Tongue (tissue), 2 donors: ENCODE results near the gene XIRP1. TPM values are rescaled to one million over a fixed set of nuclear protein-coding genes. Genes with fewer than 3 reads are reported as not detected.
A peak's percentile ranks its signal among the peaks of the same experiment; 100 is the strongest.
"Not testable (repeated sequence)": the region's sequence is repeated elsewhere in the genome, so short reads cannot be mapped to it uniquely, and the experiment has no call there.

Experiments
- DNase-seq: peaks from one replicate; pipeline ENCODE4 v3.0.0-alpha.2; 2015
- total RNA-seq: library from RNA; depleted of rRNA; stranded (reverse); fragments of >200 nt; gene quantifications from one replicate; pipeline ENCODE4 v1.2.3, GENCODE V29; 2014

Gene XIRP1, protein sequence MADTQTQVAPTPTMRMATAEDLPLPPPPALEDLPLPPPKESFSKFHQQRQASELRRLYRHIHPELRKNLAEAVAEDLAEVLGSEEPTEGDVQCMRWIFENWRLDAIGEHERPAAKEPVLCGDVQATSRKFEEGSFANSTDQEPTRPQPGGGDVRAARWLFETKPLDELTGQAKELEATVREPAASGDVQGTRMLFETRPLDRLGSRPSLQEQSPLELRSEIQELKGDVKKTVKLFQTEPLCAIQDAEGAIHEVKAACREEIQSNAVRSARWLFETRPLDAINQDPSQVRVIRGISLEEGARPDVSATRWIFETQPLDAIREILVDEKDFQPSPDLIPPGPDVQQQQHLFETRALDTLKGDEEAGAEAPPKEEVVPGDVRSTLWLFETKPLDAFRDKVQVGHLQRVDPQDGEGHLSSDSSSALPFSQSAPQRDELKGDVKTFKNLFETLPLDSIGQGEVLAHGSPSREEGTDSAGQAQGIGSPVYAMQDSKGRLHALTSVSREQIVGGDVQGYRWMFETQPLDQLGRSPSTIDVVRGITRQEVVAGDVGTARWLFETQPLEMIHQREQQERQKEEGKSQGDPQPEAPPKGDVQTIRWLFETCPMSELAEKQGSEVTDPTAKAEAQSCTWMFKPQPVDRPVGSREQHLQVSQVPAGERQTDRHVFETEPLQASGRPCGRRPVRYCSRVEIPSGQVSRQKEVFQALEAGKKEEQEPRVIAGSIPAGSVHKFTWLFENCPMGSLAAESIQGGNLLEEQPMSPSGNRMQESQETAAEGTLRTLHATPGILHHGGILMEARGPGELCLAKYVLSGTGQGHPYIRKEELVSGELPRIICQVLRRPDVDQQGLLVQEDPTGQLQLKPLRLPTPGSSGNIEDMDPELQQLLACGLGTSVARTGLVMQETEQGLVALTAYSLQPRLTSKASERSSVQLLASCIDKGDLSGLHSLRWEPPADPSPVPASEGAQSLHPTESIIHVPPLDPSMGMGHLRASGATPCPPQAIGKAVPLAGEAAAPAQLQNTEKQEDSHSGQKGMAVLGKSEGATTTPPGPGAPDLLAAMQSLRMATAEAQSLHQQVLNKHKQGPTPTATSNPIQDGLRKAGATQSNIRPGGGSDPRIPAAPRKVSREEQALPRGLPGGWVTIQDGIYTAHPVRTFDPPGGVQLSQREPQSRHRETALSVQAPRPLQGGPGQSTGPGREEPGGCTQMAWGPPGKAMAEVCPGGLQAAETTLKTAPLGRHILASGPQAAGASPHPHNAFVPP (N-terminal part only)
- 113 TPM for total RNA-seq

GRCh38 chr3:39192490-39193092 is at the start of gene XIRP1:
Gene XIRP1, minus strand, starts transcription at chr3:39192595. Its CDS starts 3,150 bp downstream, at chr3:39189445.
- DNase-seq, result peak; percentile 73

- DNase-seq, result no peak
Observed at GRCh38 chr3:39241561-39241960, 49.2 kb upstream of the XIRP1 start.

GRCh38 chr3:39237027-39237426 is 44.6 kb upstream of the XIRP1 start:
- DNase-seq, result no peak

GRCh38 chr3:39234651-39235050 is 42.3 kb upstream of the XIRP1 start:
- no peak for DNase-seq

- DNase-seq, result no peak
Observed at GRCh38 chr3:39232859-39233258, 40.5 kb upstream of the XIRP1 start.

GRCh38 chr3:39230453-39230852 is 38.1 kb upstream of the XIRP1 start:
- DNase-seq, result no peak

DNA sequence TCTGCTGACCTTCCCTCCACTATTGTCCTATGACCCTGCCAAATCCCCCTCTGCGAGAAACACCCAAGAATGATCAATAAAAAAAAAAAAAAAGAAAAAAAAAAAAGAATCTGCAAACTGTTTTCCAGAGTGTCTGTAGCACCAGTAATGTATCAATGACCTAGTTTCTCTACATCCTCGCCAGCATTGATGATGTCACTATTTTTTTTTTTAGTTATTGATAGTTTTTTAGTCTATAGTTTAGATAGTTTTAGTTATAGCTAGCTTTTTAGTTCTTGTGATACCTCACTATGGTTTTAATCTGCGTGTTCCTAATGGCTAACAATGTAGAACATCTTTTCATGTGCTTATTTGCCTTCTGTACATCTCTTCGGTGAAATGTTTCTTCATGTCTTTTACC is 36.1 kb upstream of the XIRP1 start:
- DNase-seq, result no peak

- not testable (repeated sequence) for DNase-seq
Observed at GRCh38 chr3:39227596-39227995, 35.2 kb upstream of the XIRP1 start.

DNA sequence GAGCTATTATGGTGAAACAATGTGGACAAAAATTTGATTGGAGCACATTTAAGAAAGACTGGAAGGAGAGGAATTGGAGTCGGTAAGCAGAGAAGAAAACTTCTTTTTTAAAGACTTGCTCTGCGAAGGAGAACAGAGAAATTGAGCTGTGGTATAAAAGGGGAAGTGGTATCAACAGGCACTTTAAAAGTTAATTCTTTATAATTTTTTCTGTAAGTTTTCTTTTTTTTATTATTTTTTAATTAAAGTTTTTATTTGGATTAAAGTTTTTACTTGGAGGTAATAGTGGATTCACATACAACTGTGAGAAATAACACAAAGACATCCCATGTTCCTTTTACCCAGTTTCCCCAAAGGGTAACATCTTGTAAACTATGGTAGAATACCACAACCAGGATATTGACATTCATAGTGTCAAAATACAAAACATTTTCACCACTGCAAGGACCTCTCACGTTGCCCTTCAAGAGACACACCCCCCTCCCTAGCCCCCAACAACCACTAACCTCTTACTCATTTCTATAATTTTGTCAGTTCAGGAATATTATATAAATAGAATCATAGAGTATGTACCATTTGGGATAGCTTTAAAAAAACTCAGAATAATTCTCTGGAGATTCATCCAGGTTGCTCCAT is 33.8 kb upstream of the XIRP1 start:
- no peak for DNase-seq

DNA sequence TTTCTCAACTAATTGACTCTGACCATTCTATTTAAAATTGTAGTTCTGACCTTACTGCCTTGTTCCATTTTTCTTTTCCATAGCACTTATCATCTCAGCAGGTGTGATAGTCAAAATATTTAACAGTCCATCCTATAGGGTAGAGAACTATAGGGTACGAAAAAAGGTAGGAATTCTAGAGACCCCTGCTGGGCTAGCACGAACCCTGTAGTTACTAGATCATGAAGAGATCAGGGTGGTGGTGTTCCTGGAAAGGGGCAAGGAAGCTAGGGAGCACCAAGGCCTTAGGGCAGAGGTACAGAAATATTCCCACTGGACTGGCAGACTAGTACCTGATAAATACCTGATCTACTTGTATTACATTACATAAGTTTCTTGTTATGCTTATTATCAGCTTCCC is 31.9 kb upstream of the XIRP1 start:
- no peak for DNase-seq

DNA sequence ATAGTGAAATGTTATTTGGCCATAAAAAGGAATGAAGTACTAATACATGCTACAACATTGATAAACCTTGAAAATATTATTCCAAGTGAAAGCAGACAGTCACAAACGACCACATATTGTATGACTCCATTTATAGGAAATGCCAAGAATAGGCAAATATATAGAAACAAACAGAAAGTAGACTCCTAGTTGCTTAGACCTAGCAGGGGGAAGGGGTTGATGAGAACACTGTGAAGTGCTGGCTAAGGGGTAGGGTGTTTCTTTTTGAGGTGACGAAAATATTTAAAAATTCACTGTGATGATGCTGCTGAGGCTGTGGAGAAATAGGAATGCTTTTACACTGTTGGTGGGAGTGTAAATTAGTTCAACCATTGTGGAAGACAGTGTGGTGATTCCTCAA is 30.5 kb upstream of the XIRP1 start:
- DNase-seq, result no peak

- no peak for DNase-seq
Observed at GRCh38 chr3:39222462-39222861, 30.1 kb upstream of the XIRP1 start.

- no peak for DNase-seq
Observed at GRCh38 chr3:39221141-39221530, 28.7 kb upstream of the XIRP1 start.

GRCh38 chr3:39220407-39221140 is 28.2 kb upstream of the XIRP1 start:
- DNase-seq, result peak; percentile 35

GRCh38 chr3:39219702-39220101 is 27.3 kb upstream of the XIRP1 start:
- no peak for DNase-seq

DNA sequence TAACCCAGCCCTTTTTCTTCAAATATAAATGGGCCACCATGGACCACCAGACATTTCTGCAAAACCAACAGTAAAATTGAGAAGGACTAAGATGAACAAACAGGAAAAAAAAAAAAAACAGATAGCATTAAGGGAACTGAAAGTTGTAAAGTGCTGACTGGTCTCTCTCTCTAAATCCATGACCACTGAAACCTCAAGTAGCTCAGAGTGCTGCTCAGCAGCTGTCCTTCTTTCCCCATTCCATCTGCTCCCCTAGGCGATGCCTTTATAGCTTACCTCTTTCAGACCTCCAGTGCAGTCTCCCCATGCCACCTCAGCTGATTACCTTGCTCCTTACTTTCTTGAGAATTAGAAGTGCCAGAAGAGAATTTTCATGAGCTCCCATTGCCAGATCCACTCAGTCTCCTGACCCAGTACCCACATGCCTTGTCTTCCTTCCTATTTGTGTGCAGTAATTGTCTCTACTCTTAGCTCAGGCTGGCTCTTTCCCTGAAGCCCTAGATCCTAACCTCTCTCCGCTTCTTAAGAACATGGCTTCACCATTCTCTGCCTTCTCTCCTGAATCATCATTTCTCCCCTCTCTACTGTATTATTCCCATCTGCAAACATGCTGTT is 23.9 kb upstream of the XIRP1 start:
- DNase-seq, result peak; percentile 30

GRCh38 chr3:39213613-39214012 is 21.2 kb upstream of the XIRP1 start:
- DNase-seq, result no peak

DNA sequence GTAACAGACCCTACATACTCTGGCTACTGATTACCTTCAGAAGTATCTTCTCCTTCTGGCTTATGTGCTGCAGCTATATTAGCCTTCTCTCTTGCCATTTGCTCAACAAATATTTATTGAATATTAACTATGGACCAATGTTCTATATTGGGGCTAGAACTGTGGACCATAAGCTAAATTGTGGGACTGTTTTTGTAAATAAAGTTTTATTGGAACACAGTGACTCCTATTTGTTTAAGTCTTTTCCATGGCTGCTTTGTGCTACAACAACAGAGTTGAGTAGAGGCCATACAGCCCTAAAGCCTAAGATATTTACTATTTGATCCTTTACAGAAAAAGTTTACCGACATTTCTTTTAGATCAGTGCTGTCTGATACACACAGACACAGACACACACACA is 20.3 kb upstream of the XIRP1 start:
- DNase-seq, result no peak

- no peak for DNase-seq
Observed at GRCh38 chr3:39211332-39212130, 19.1 kb upstream of the XIRP1 start.

GRCh38 chr3:39210078-39210477 is 17.7 kb upstream of the XIRP1 start:
- DNase-seq, result no peak
